Purkinje cell (primary cell): ENCODE data around the gene PRAMEF9. TPM values are rescaled to one million over a fixed set of nuclear protein-coding genes. Genes with fewer than 3 reads are reported as not detected.

Experiments used
- polyA plus RNA-seq: library from polyadenylated mRNA; unstranded; fragments of >200 nt; fragmentation: Nextera tagmentation; gene quantifications from 2 replicates; pipeline ENCODE4 v1.2.1, GENCODE V29; 2014

The PRAMEF9 gene
- polyA plus RNA-seq = not detected in 2 replicates

DNA sequence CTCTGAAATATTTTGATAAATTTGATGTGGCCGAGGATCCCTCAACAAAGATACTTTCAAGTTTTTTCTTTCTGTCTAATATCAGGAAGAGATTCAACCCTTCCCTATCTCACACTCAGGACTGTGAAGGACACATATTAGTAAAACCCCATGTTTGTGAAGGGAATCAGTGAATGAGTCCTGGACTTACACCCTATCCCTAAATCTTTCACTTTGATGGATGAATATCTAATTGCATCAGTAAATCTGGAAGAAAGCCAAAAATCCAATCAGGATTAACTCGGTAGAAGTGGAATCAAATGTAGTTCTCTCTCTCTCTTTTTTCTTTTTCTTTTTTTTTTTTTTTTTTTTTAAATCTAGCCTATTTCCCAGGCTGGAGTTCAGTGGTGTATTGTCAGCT is at the start of gene PRAMEF9:
Gene PRAMEF9, plus strand, starts transcription at position 301 of the 400 bp plus-strand sequence. CDS start 3,433 bp downstream, outside the sequence.

GRCh38 chr1:13155909-13156308 is 15.7 kb upstream of the PRAMEF9 start, which contains the start of gene PRAMEF26:
PRAMEF26 (minus strand) TSS chr1:13156009; CDS start chr1:13153095, 2,914 bp downstream.

GRCh38 chr1:13165531-13165930 is 6.1 kb upstream of the PRAMEF9 start, which contains the start of gene HNRNPCL4:
HNRNPCL4 (minus strand) TSS chr1:13165631; CDS start chr1:13165467, 164 bp downstream.

DNA sequence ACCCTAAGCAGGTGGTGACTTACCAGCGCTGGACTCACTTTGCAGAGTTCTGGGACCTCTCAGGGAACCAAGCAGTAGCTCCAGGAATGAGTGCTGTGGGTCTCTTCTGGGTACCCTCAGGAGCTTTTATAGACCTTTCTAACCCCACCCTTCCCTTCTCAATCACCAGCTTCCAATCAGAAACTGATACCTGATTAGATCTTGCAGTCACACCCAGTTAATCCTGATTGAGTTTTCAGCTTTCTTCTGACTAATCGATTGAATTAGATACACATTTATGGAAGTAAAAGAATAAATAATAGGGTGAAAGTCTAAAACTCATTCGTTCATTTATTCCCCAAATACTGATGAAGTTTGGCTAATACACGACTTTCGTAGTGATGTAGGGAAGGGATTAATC is 29.7 kb downstream of the PRAMEF9 start, which contains the start of gene PRAMEF13:
Gene PRAMEF13, minus strand, starts transcription at position 101 of the 400 bp plus-strand sequence. CDS start 1,820 bp downstream, outside the sequence.

GRCh38 chr1:13225675-13226204 is 54.1 kb downstream of the PRAMEF9 start, which contains the start of gene PRAMEF18:
PRAMEF18 (minus strand) TSS chr1:13226154; CDS start chr1:13226106, 48 bp downstream.

Other genes starting within 250 kb of the PRAMEF9 start
- not detected in 2 replicates for gene PRAMEF6, start 224.3 kb upstream of the PRAMEF9 start, polyA plus RNA-seq
- not detected in 2 replicates for gene PRAMEF27, start 115.3 kb upstream of the PRAMEF9 start, polyA plus RNA-seq
- not detected in 2 replicates for gene HNRNPCL3, start 111.1 kb upstream of the PRAMEF9 start, polyA plus RNA-seq
- gene PRAMEF25, start 101.1 kb upstream of the PRAMEF9 start, polyA plus RNA-seq = not detected in 2 replicates
- not detected in 2 replicates for gene HNRNPCL2, start 55.0 kb upstream of the PRAMEF9 start, polyA plus RNA-seq
- not detected in 2 replicates for gene PRAMEF26, start 15.8 kb upstream of the PRAMEF9 start, polyA plus RNA-seq
- not detected in 2 replicates for gene HNRNPCL4, start 6.2 kb upstream of the PRAMEF9 start, polyA plus RNA-seq
- gene PRAMEF13, start 29.6 kb downstream of the PRAMEF9 start, polyA plus RNA-seq = not detected in 2 replicates
- not detected in 2 replicates for gene PRAMEF18, start 54.3 kb downstream of the PRAMEF9 start, polyA plus RNA-seq
- gene PRAMEF5, start 82.3 kb downstream of the PRAMEF9 start, polyA plus RNA-seq = not detected in 2 replicates
- not detected in 2 replicates for gene PRAMEF8, start 113.3 kb downstream of the PRAMEF9 start, polyA plus RNA-seq
- gene PRAMEF33, start 131.7 kb downstream of the PRAMEF9 start, polyA plus RNA-seq = not detected in 2 replicates
- gene PRAMEF15, start 143.7 kb downstream of the PRAMEF9 start, polyA plus RNA-seq = not detected in 2 replicates
- not detected in 2 replicates for gene PRAMEF14, start 175.3 kb downstream of the PRAMEF9 start, polyA plus RNA-seq
- not detected in 2 replicates for gene PRAMEF19, start 200.1 kb downstream of the PRAMEF9 start, polyA plus RNA-seq
- gene PRAMEF17, start 217.8 kb downstream of the PRAMEF9 start, polyA plus RNA-seq = not detected in 2 replicates
- gene PRAMEF20, start 238.6 kb downstream of the PRAMEF9 start, polyA plus RNA-seq = not detected in 2 replicates